IPS-18a (cell line): Measurements from ENCODE around the gene USP51.
"Not testable (repeated sequence)": the region's sequence is repeated elsewhere in the genome, so short reads cannot be mapped to it uniquely, and the experiment has no call there.

Experiments
- H3K27ac ChIP-seq: one replicate; pipeline ENCODE4 v1.5.1; 2013; ENCODE audit warnings: low read length
- H3K27me3 ChIP-seq: one replicate; pipeline ENCODE4 v1.6.1; 2013; ENCODE audit warnings: mild to moderate bottlenecking, low read length; ENCODE audit not compliant: control insufficient read depth, insufficient read depth
- H3K36me3 ChIP-seq: one replicate; pipeline ENCODE4 v1.6.1; 2013; ENCODE audit warnings: low read depth, low read length; ENCODE audit not compliant: control insufficient read depth
- H3K4me1 ChIP-seq: one replicate; pipeline ENCODE4 v1.6.1; 2013; ENCODE audit warnings: low read depth, low read length; ENCODE audit not compliant: control insufficient read depth
- H3K4me3 ChIP-seq: one replicate; pipeline ENCODE4 v1.5.1; 2013; ENCODE audit warnings: low read length
- H3K9ac ChIP-seq: one replicate; pipeline ENCODE4 v1.6.1; 2013; ENCODE audit warnings: mild to moderate bottlenecking, low read length, moderate library complexity
- H3K9me3 ChIP-seq: one replicate; pipeline ENCODE4 v1.6.1; 2013; ENCODE audit warnings: low read depth, low read length; ENCODE audit not compliant: control insufficient read depth

USP51 gene

GRCh38 chrX:55489314-55490009 is at the start of gene USP51:
Gene USP51 (minus strand): TSS chrX:55489848. CDS start chrX:55488939, 909 bp downstream.
- H3K9ac ChIP-seq: peak within 1 kb of the TSS; percentile 79
- peak within 1 kb of the TSS; percentile 82 for H3K4me3 ChIP-seq
- peaks cover 11% of the 10 kb centered on the region for H3K9me3 ChIP-seq
- H3K27me3 ChIP-seq: no peaks in the 10 kb centered on the region
- H3K27ac ChIP-seq: peak within 1 kb of the TSS; percentile 30
- H3K4me1 ChIP-seq: peaks cover 6% of the 10 kb centered on the region
- no peaks in the 10 kb centered on the region for H3K36me3 ChIP-seq

- Histone ChIP-seq H3K9ac (no peak overlapping the region), H3K27me3 (no peaks in the 10 kb centered on the region), H3K9me3 (peaks cover 20% of the 10 kb centered on the region), H3K4me1 (no peaks in the 10 kb centered on the region), H3K4me3 (no peak overlapping the region), H3K27ac (no peak overlapping the region), H3K36me3 (no peaks in the 10 kb centered on the region)
Observed at GRCh38 chrX:55524487-55524886, 34.8 kb upstream of the USP51 start.

GRCh38 chrX:55523356-55523755 is 33.7 kb upstream of the USP51 start:
- Histone ChIP-seq H3K27me3 (no peaks in the 10 kb centered on the region), H3K4me3 (no peak overlapping the region), H3K9me3 (peaks cover 13% of the 10 kb centered on the region), H3K9ac (no peak overlapping the region), H3K27ac (no peak overlapping the region), H3K36me3 (no peaks in the 10 kb centered on the region), H3K4me1 (no peaks in the 10 kb centered on the region)

- H3K36me3 ChIP-seq: no peaks in the 10 kb centered on the region
- peaks cover 13% of the 10 kb centered on the region for H3K9me3 ChIP-seq
- H3K4me3 ChIP-seq: no peak overlapping the region
- H3K9ac ChIP-seq: no peak overlapping the region
- H3K4me1 ChIP-seq: no peaks in the 10 kb centered on the region
- H3K27ac ChIP-seq: no peak overlapping the region
- H3K27me3 ChIP-seq: no peaks in the 10 kb centered on the region
Observed at GRCh38 chrX:55522596-55523276, 33.1 kb upstream of the USP51 start.

GRCh38 chrX:55521687-55522086 is 32.0 kb upstream of the USP51 start:
- Histone ChIP-seq H3K9ac (no peak overlapping the region), H3K4me3 (no peak overlapping the region), H3K9me3 (peaks cover 12% of the 10 kb centered on the region)

GRCh38 chrX:55516794-55517481 is 27.3 kb upstream of the USP51 start:
- H3K9ac ChIP-seq, H3K9me3 ChIP-seq: not testable (repeated sequence)

More at GRCh38 chrX:55521687-55522086, 32.0 kb upstream of the USP51 start:
- H3K36me3 ChIP-seq: no peaks in the 10 kb centered on the region
- H3K27ac ChIP-seq: no peak overlapping the region
- no peaks in the 10 kb centered on the region for H3K4me1 ChIP-seq
- H3K27me3 ChIP-seq: no peaks in the 10 kb centered on the region

GRCh38 chrX:55513045-55513737 is 23.5 kb upstream of the USP51 start:
- H3K36me3 ChIP-seq, H3K4me1 ChIP-seq, H3K9me3 ChIP-seq, H3K27ac ChIP-seq, H3K9ac ChIP-seq, H3K4me3 ChIP-seq, H3K27me3 ChIP-seq: not testable (repeated sequence)

More at GRCh38 chrX:55516794-55517481, 27.3 kb upstream of the USP51 start:
- H3K36me3 ChIP-seq, H3K27ac ChIP-seq, H3K27me3 ChIP-seq, H3K4me3 ChIP-seq, H3K4me1 ChIP-seq: not testable (repeated sequence)

- not testable (repeated sequence) for H3K4me3 ChIP-seq, H3K9ac ChIP-seq, H3K36me3 ChIP-seq, H3K4me1 ChIP-seq, H3K27ac ChIP-seq, H3K9me3 ChIP-seq, H3K27me3 ChIP-seq
Observed at GRCh38 chrX:55508410-55509152, 18.9 kb upstream of the USP51 start.

- not testable (repeated sequence) for H3K4me1 ChIP-seq, H3K9me3 ChIP-seq
Observed at GRCh38 chrX:55507699-55508098, 18.1 kb upstream of the USP51 start.

GRCh38 chrX:55507010-55507409 is 17.4 kb upstream of the USP51 start:
- not testable (repeated sequence) for H3K36me3 ChIP-seq, H3K4me3 ChIP-seq, H3K9ac ChIP-seq, H3K4me1 ChIP-seq, H3K9me3 ChIP-seq, H3K27ac ChIP-seq, H3K27me3 ChIP-seq

More at GRCh38 chrX:55507699-55508098, 18.1 kb upstream of the USP51 start:
- not testable (repeated sequence) for H3K4me3 ChIP-seq, H3K9ac ChIP-seq, H3K36me3 ChIP-seq, H3K27me3 ChIP-seq, H3K27ac ChIP-seq

GRCh38 chrX:55490974-55491373 is 1.3 kb upstream of the USP51 start:
- Histone ChIP-seq H3K27me3 (no peaks in the 10 kb centered on the region), H3K27ac (no peak overlapping the region), H3K9ac (no peak overlapping the region)

More at GRCh38 chrX:55490974-55491373, 1.3 kb upstream of the USP51 start:
- H3K9me3 ChIP-seq: peaks cover 11% of the 10 kb centered on the region
- no peak overlapping the region for H3K4me3 ChIP-seq
- peaks cover 6% of the 10 kb centered on the region for H3K4me1 ChIP-seq
- H3K36me3 ChIP-seq: no peaks in the 10 kb centered on the region
